ENCODE measurements around the gene TMPRSS11F.
"Not testable (repeated sequence)": the region's sequence is repeated elsewhere in the genome, so short reads cannot be mapped to it uniquely, and the experiment has no call there.

Gene TMPRSS11F

GRCh38 chr4:68129793-68130192 lies at the start of gene TMPRSS11F:
TMPRSS11F (minus strand) TSS chr4:68129869; CDS start chr4:68129820, 49 bp downstream.
- peak; percentile 6 for DNase-seq

DNA sequence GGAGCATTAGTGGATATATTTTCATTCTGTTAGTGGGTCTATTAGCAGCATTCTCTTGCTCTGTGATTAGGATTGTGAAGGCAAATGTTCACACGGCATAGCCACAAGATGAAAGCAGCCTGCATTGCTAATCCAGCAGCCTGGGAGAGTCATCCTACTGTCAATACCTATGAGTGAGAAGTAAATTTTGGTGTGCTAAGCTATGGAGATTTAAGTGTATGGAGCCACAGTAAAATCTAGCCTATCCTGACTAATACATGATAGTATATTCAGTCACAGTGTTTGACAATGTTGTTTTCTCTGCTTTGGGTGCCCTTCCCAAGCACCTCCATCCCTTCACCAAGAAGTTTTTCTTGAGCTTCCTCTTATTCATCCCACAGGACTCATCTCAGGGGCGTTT lies 47.2 kb upstream of the TMPRSS11F start:
- DNase-seq, result no peak

DNA sequence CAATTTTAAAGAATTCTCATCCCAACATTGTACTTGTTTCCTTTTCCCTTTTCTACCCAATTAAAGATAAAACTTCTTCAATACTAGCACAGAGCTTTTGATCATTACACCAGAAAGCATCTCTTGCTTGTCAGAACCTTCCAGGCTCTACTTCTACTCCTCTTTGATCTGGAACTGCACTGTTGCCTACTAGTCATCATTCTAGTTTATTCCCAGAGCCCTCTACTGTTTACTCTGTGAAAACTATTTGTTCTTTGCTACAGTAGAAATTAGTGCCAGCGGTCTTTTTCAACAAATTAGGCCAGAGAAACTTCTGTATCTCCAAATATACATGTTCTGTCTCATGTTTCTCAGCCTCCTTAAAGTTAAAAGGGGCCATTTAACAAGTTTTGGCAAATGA lies 46.8 kb upstream of the TMPRSS11F start:
- no peak for DNase-seq

DNA sequence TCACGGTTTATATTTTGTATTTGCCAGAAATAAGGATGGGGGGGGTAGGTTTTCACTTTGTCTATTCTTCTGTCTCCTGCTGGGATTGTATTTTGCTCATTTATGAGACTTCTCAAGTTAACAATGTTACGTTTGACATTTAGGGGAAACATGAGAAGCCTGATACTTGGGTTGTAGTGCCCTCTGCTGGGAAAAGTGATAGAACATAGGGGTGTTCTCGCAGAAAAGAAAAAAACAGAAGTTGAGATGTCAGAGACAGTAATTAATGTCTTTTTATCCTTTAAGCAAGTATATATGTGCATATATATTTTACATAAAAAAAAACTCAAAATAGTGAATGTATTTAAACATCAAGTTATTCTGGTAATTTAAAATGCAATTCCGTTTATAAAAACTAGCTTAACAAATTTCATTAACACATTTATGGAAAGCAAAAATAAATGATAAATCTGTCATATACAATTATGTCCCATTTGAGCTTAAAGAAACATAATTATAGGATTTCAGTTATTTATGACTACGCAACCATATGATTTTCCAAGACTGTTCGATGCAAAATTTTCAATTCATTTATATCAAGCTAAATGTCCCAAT lies 46.0 kb upstream of the TMPRSS11F start:
- peak; percentile 23 for DNase-seq

GRCh38 chr4:68174389-68174788 lies 44.7 kb upstream of the TMPRSS11F start:
- not testable (repeated sequence) for DNase-seq

- DNase-seq, result not testable (repeated sequence)
These were observed 42.5 kb upstream of the TMPRSS11F start for GRCh38 chr4:68172147-68172546.

- DNase-seq, result no peak
These were observed 38.0 kb upstream of the TMPRSS11F start for GRCh38 chr4:68167706-68168105.

DNA sequence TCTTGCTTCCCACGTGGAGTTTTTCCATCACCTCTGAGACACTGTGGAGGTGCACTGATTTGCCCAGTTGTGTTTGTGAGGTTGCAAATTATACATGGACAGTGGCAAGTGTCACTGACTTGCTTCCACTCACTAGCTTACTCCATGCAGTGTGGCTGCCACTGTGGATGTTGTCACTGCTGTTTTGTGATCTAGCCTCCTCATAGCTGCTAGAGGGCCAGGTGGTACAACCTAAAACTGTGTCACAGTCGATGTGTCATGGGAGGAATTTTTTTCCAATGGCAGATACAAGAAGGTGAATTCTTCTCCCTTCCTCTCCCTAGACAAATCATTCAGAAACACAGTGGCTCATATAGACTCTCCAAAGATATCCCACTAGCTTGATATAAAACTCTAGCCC lies 37.5 kb upstream of the TMPRSS11F start:
- DNase-seq, result no peak

DNA sequence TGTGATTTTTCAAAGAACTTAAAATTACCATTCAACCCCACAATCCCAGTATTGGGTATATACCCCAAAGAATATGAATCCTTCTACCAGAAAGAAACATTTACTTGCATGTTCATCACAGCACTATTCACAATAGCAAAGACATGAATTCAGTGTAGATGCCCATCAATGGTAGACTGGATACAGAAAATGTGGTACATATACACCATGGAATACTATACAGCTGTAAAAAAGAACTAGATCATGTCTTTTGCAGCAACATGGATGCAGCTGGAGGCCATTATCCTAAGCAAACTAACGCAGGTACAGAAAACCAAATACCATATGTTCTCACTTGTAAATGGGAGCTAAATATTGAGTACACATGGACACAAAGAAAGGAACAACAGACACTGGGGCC lies 34.1 kb upstream of the TMPRSS11F start:
- DNase-seq, result no peak

DNA sequence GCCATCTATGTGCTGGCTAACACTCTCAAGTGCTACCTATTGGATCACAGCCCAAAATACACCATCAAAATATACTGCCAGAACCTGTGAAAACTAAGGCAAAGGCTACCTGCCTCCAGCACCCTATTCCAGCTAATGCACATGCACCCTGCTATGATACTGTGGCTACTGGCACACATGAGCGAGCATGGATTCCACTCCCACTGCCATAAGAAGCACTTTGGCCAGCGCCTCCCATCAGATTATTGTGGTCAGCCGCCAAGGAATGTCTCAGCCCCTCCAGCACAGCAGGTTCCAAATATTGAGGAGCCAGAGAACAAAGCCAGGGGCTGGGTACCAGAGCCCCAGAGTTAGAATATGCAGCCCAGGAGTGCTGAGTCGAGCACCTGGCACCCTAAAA lies 32.5 kb upstream of the TMPRSS11F start:
- DNase-seq, result no peak

GRCh38 chr4:68152411-68152810 lies 22.7 kb upstream of the TMPRSS11F start:
- DNase-seq, result no peak

DNA sequence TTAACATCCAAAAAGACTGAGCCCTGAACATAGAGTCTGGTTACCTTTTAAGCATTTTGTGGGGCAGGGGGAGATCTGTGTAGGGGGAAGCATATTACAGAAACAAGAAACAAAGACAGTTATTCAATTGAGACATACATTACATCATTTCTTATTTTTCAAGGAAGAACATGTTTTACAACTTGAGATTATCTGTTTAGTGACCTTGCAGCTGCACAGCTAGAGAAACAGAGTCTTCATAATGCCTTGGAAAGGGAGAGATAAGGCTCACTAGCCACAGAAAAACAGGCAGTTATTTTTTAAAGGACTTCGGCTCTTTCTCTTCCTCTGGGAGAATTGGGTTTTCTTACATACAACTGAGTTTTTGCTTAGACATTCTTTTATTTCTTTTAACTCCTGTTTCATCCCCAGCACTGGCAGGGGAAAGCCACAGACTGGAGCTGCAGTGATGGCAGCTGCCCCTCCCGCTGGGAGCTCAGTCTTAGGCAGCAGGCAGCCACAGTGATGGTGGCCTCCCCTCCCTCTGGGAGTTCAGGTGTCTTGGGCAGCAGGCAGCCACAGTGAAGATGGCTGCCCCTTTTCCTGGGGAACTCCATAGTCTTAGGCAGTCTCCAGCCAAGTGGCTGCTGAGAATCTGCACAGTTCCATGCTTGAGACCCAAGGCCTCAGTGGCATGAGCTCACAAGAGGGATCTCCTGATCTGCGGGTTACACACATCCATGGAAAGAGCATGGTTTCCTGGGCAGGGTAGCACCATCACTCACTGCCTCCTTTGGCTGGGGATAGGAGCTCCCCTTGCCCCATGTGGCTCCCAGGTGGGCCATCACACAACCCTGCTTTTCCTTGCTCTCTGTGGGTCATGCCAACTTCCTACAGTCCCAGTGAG lies 19.4 kb upstream of the TMPRSS11F start:
- no peak for DNase-seq

DNA sequence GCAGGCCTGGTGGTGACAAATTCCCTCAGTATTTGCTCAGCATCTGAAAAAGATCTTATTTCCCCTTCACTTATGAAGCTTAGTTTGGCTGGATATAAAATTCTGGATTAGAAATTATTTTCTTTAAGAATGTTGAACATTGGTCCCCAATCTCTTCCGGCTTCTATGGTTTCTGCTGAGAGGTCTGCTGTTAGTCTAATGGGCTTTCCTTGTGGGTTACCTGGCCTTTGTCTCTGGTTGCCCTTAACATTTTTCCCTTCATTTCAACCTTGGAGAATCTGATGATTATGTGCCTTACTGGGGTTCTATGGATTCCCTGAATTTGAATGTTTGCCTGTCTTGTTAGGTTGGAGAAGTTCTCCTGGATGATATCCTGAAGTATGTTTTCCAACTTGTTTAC lies 17.4 kb upstream of the TMPRSS11F start:
- no peak for DNase-seq

DNA sequence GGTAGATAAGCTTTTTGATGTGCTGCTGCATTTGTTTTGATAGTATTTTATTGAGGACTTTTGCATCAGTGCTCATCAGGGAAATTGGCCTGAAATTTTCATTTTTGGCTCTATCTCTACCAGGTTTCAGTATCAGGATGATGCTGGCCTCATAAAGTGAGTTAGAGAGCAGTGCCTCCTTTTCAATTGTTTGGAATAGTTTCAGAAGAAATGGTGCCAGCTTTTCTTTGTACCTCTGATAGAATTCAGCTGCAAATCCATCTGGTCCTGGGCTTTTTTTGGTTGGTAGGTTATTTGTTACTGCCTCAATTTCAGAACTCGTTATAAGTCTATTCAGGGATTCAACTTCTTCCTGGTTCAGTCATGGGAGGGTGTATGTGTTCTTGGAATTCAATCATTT lies 15.6 kb upstream of the TMPRSS11F start:
- DNase-seq, result no peak

- no peak for DNase-seq
These were observed 12.2 kb upstream of the TMPRSS11F start for GRCh38 chr4:68141852-68142251.

- no peak for DNase-seq
These were observed 2.7 kb upstream of the TMPRSS11F start for GRCh38 chr4:68132342-68132741.

- no peak for DNase-seq
These were observed 5.4 kb downstream of the TMPRSS11F start for GRCh38 chr4:68124262-68124661.

DNA sequence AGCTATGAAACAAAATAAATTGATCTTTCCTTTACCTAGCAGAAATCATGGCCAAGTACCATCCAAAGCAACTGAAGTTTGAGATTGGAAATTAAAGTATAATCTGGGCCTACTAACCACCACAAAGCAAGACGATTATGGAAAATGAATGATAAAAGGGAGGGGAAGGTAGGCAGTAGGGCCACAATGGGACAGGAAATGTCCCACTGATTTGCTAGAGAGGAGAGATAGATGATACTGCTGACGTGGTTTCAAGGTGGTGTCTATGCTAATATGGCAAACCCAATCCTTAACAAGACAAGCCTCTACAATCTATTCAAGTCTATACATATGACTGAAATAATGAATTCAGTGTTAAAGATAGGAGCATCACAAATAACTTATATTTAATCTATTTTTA lies 6.1 kb downstream of the TMPRSS11F start:
- no peak for DNase-seq

DNA sequence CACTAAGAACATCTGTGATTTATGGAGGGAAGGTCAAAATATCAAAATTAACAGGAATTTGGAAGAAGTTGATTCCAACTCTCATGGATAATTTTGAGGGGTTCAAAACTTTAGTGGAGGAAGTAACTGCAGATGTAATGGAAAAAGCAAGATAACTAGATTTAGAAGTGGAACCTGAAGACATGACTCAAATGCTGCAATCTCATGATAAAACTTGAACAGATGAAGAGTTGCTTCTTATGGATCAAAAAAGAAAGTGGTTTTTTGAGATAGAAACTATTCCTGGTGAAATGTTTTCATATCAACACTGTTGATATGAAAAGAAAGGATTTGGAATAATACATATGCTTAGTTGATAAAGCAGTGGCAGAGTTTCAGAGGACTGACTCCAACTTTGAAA lies 9.7 kb downstream of the TMPRSS11F start:
- DNase-seq, result no peak

DNA sequence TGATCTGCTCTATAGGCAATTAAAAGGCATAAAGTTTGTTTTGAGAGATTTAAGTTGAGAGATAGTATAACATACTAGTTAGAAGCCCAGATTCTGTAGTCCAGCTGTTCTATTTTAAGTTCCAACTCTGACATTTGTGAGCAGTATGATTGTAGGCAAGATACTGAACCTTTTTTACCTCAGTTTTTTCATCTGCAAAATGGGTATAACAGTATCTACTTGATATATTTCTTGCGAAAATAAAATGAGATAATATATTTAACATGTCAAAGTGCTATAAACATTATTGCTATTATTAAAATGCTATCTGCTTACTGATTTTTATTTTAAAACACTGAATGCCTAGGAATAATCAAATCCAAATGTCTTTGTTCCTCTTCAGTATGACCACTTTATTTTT lies 19.2 kb downstream of the TMPRSS11F start:
- no peak for DNase-seq

DNA sequence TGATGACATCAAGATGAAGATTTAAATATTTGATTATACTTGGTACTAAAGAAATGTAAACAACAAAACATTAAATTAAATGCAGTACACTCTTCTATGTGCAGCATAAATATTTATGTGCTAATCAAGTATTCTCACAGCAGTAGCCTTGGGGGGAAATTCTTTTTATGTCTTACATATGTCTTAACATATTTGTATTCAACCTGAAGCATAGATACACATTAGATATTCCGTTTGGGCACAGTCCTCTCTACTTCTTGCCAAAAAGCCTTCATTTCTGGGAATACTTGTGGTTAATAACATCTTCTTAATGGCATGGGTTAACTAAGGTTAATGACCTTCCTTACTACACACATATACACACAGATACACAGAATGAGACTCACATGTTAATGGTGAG lies 19.8 kb downstream of the TMPRSS11F start:
- DNase-seq, result no peak

DNA sequence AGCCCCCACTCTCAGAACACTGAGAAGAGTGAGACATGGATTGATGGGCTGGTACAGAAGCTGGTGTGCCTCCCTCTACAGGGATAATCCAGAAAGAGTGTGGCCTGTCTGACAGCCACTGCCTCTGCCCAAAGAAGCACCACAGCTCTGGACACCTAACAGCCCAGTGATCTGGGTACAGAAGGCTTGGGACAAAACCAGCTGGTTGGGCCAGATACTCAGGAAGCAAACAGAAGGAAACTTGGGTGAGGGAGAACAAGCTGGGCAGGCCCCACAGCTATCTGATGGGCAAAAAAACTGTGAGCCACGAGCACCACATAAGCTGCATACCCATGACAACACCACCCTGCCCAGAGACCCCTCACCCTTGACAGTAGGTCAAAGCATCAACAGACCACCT lies 46.9 kb downstream of the TMPRSS11F start:
- DNase-seq, result no peak

- no peak for DNase-seq
These were observed 49.7 kb downstream of the TMPRSS11F start for GRCh38 chr4:68079928-68080327.

GRCh38 chr4:68077737-68078136 lies 51.9 kb downstream of the TMPRSS11F start:
- no peak for DNase-seq

- no peak for DNase-seq
These were observed 52.4 kb downstream of the TMPRSS11F start for GRCh38 chr4:68077301-68077700.

Data from NCI-H526 treated with DMSO at 0.1 percent for 48 hours (cell line).